Gastrocnemius medialis (tissue), 4 donors: ENCODE measurements around the gene N4BP2L2. TPM values are rescaled to one million over a fixed set of nuclear protein-coding genes. Genes with fewer than 3 reads are reported as not detected.

Source experiments
- ATAC-seq, 2 donors: fragments of 150-250 bp; one replicate each; pipeline ENCODE4 v1.9.1; 2016
- DNase-seq, 2 donors: peaks; one replicate each; pipeline ENCODE4 v3.0.0-alpha.2; 2019
- H3K27ac ChIP-seq, 4 donors: fragments of 200-600 bp; sonication (generic); 1 replicate in 1 of 4; 2 replicates in 3 of 4; pipeline ENCODE4 v1.5.1; 2016 to 2018; ENCODE audit warnings: mild to moderate bottlenecking in 2 of 4, moderate library complexity in 1 of 4
- H3K27me3 ChIP-seq, 3 donors: fragments of 200-600 bp; sonication (generic) in 2 of 3; 1 replicate in 1 of 3; 2 replicates in 2 of 3; pipeline versions ENCODE4 v1.5.1 to v1.6.0; 2016 to 2019; ENCODE audit warnings: mild to moderate bottlenecking in 1 of 3, moderate library complexity in 1 of 3
- H3K36me3 ChIP-seq, 2 donors: fragments of 200-600 bp; sonication (generic) in 1 of 2; one replicate each; pipeline ENCODE4 v1.5.1; 2017 to 2018
- H3K4me1 ChIP-seq, 2 donors: fragments of 200-600 bp; sonication (generic) in 1 of 2; one replicate each; pipeline ENCODE4 v1.5.1; 2016 to 2017; ENCODE audit warnings: mild to moderate bottlenecking in 2 of 2
- H3K4me3 ChIP-seq, 4 donors: fragments of 200-600 bp; sonication (generic) in 3 of 4; 1 replicate in 1 of 4; 2 replicates in 3 of 4; pipeline ENCODE4 v1.5.1; 2016 to 2019; ENCODE audit warnings: mild to moderate bottlenecking in 2 of 4
- H3K9me3 ChIP-seq, 3 donors: fragments of 200-600 bp; sonication (generic) in 2 of 3; 1 replicate in 1 of 3; 2 replicates in 2 of 3; pipeline ENCODE4 v1.5.1; 2016 to 2019
- CTCF ChIP-seq, 5 experiments: fragments of 450-650 bp in 3 of 5; fragments of 200-600 bp in 2 of 5; sonication (generic) in 2 of 5; IDR thresholded peaks in 4 of 5; conservative IDR thresholded peaks in 1 of 5; 1 replicate in 4 of 5; 2 replicates in 1 of 5; pipeline ENCODE4 v1.5.1; 2016 to 2019; ENCODE audit warnings: antibody characterized with exemption in 5 of 5, mild to moderate bottlenecking in 3 of 5, moderate library complexity in 3 of 5
- POLR2A ChIP-seq, 2 donors: fragments of 450-650 bp; IDR thresholded peaks; one replicate each; pipeline ENCODE4 v1.6.1; 2017; ENCODE audit warnings: antibody characterized with exemption in 2 of 2, mild to moderate bottlenecking in 2 of 2, moderate library complexity in 2 of 2
- in situ Hi-C, 4 donors: fragments of 200-750 bp; cut with MboI; loops; one replicate each; pipeline versions ENCODE4 v1.15.0 to v1.8.0; 2017; ENCODE audit warnings: low sequenced_read_pairs in 4 of 4
- intact Hi-C: fragments of 100-400 bp; cut with DNase I; formaldehyde crosslinking; loops from one replicate; pipeline ENCODE4 v1.15.1; 2023; ENCODE audit warnings: low total_unique reads
- total RNA-seq, 4 donors: library from RNA; depleted of rRNA; stranded (reverse); fragments of >200 nt; gene quantifications; one replicate each; pipeline versions ENCODE4 v1.1.0 to v1.2.3, GENCODE V29; 2016

The N4BP2L2 gene
- total RNA-seq, 4 donors from 2014 or later: 52.2 to 370 (median 176) TPM

GRCh38 chr13:32585550-32586079, 47.0 kb upstream of the N4BP2L2 start:
- Histone ChIP-seq H3K9me3 (no peaks in the 10 kb centered on the region), H3K36me3 (no peaks in the 10 kb centered on the region), H3K4me1 (peaks cover 26 to 31% of the 10 kb centered on the region in 2 donors), H3K27me3 (no peaks in the 10 kb centered on the region), H3K4me3 (peak overlapping the region; percentile 46 to 83 (median 70)), H3K27ac (peak overlapping the region; percentile 74 to 91 (median 89))
- in situ Hi-C loops (loop anchor here (10.0 to 25.0 kb wide), 5 partner anchors 49 to 1127 kb away; partner anchors contain the start of gene KL (in 1 of the 4)), intact Hi-C loops (loop anchor here (1.0 to 10.0 kb wide), 8 partner anchors 47 to 1137 kb away; partner anchors contain the start of genes KL, N4BP2L1, N4BP2L2 and STARD13)
- DNase-seq (peak in 1 of 2 donors; percentile 17), ATAC-seq (no peak)
- TF ChIP-seq POLR2A (IDR thresholded peaks at IDR 0.05) (no peak), CTCF (IDR thresholded peaks at IDR 0.05 in 4 of 5, conservative IDR thresholded peaks at IDR 0.05 in 1 of 5) (no peak)

- Histone ChIP-seq H3K27me3 (no peaks in the 10 kb centered on the region), H3K27ac (no peak overlapping the region), H3K36me3 (no peaks in the 10 kb centered on the region), H3K4me3 (no peak overlapping the region), H3K4me1 (peaks cover 4 to 5% of the 10 kb centered on the region in 2 donors), H3K9me3 (no peaks in the 10 kb centered on the region)
- intact Hi-C loops (loop anchor here (10.0 kb wide), 1 partner anchor 702 kb away; the partner anchor contains the start of gene STARD13), in situ Hi-C loops (loop anchor here (10.0 to 25.0 kb wide), 5 partner anchors 52 to 1129 kb away; partner anchors contain the start of gene KL (in 1 of the 4))
- TF ChIP-seq POLR2A (IDR thresholded peaks at IDR 0.05): no peak
- TF ChIP-seq CTCF (IDR thresholded peaks at IDR 0.05 in 4 of 5, conservative IDR thresholded peaks at IDR 0.05 in 1 of 5): no peak
- DNase-seq: no peak
- no peak for ATAC-seq
Measured at GRCh38 chr13:32582991-32583390, 44.4 kb upstream of the N4BP2L2 start.

GRCh38 chr13:32582281-32582680, 43.7 kb upstream of the N4BP2L2 start:
- H3K4me3 ChIP-seq: no peak overlapping the region
- in situ Hi-C loops: loop anchor here (10.0 to 25.0 kb wide), 5 partner anchors 53 to 1130 kb away; partner anchors contain the start of gene KL (in 1 of the 4)
- peaks cover 4% of the 10 kb centered on the region in 2 donors for H3K4me1 ChIP-seq
- no peaks in the 10 kb centered on the region for H3K27me3 ChIP-seq
- DNase-seq (no peak), ATAC-seq (no peak)
- intact Hi-C loops: loop anchor here (10.0 kb wide), 1 partner anchor 703 kb away; the partner anchor contains the start of gene STARD13
- H3K27ac ChIP-seq: no peak overlapping the region
- TF ChIP-seq POLR2A (IDR thresholded peaks at IDR 0.05): no peak
- TF ChIP-seq CTCF (IDR thresholded peaks at IDR 0.05 in 4 of 5, conservative IDR thresholded peaks at IDR 0.05 in 1 of 5): no peak
- H3K9me3 ChIP-seq: no peaks in the 10 kb centered on the region
- no peaks in the 10 kb centered on the region for H3K36me3 ChIP-seq

- Histone ChIP-seq H3K9me3 (no peaks in the 10 kb centered on the region), H3K4me3 (no peak overlapping the region), H3K36me3 (no peaks in the 10 kb centered on the region), H3K27me3 (no peaks in the 10 kb centered on the region), H3K4me1 (peaks cover 4% of the 10 kb centered on the region in 2 donors), H3K27ac (no peak overlapping the region)
- intact Hi-C loops: loop anchor here (1.0 to 10.0 kb wide), 2 partner anchors 200 to 704 kb away; partner anchors contain the start of gene STARD13
- in situ Hi-C loops: loop anchor here (10.0 to 25.0 kb wide), 5 partner anchors 54 to 1131 kb away; partner anchors contain the start of gene KL (in 1 of the 4)
- ATAC-seq (no peak), DNase-seq (no peak)
- TF ChIP-seq POLR2A (IDR thresholded peaks at IDR 0.05) (no peak), CTCF (IDR thresholded peaks at IDR 0.05 in 4 of 5, conservative IDR thresholded peaks at IDR 0.05 in 1 of 5) (peak in 3 of 5 experiments; percentile 7 to 48 (median 40))
Measured at GRCh38 chr13:32581177-32581786, 42.7 kb upstream of the N4BP2L2 start.
